WTC11 (cell line): ENCODE data around the gene ADAMTS8. TPM values are rescaled to one million over a fixed set of nuclear protein-coding genes. Genes with fewer than 3 reads are reported as not detected.

Experiments
- ATAC-seq: fragments of 200-7000 bp; cut with Tn5 transposase; 2 replicates; pipeline ENCODE4 v1.10.0; 2021; ENCODE audit warnings: mild to moderate bottlenecking, moderate library complexity
- CTCF ChIA-PET: fragments of 300-600 bp; sonication (Branson Sonifier 250); formaldehyde crosslinking; loops from one replicate; lab custom pipeline; 2021; ENCODE audit warnings: antibody characterized with exemption; lab: Charles Lee
- POLR2A ChIA-PET: fragments of 350-600 bp; sonication (Branson Sonifier 250); formaldehyde crosslinking; loops from one replicate; lab custom pipeline; 2021; ENCODE audit warnings: antibody characterized with exemption; lab: Charles Lee
- DNase-seq: peaks from one replicate; pipeline ENCODE4 v3.0.0; 2021; ENCODE audit warnings: low spot score
- H3K27ac Mint-ChIP-seq: 2 replicates; pipeline ENCODE4 v1.8.0; 2021; ENCODE audit warnings: mixed read lengths
- H3K27me3 Mint-ChIP-seq: 2 replicates; pipeline ENCODE4 v1.8.0; 2021; ENCODE audit warnings: low read depth, mild to moderate bottlenecking, moderate library complexity, mixed read lengths
- H3K36me3 Mint-ChIP-seq: 2 replicates; pipeline ENCODE4 v1.8.0; 2021; ENCODE audit warnings: mixed read lengths
- H3K4me1 Mint-ChIP-seq: 2 replicates; pipeline ENCODE4 v1.8.0; 2022; ENCODE audit warnings: mixed read lengths
- H3K4me3 Mint-ChIP-seq: 2 replicates; pipeline ENCODE4 v1.8.0; 2021; ENCODE audit warnings: mild to moderate bottlenecking, moderate library complexity, mixed read lengths
- H3K9me3 Mint-ChIP-seq: 2 replicates; pipeline ENCODE4 v1.8.0; 2021; ENCODE audit warnings: mixed read lengths
- CBFB ChIP-seq: sonication (generic); formaldehyde crosslinking; IDR thresholded peaks from 2 replicates; pipeline ENCODE4 v1.8.1; 2022; ENCODE audit warnings: mild to moderate bottlenecking, low read depth, missing genetic modification reagents
- CREB1 ChIP-seq: sonication (generic); formaldehyde crosslinking; IDR thresholded peaks from 2 replicates; pipeline ENCODE4 v1.8.0; 2023; ENCODE audit warnings: mild to moderate bottlenecking, missing genetic modification reagents
- CREM ChIP-seq: sonication (generic); formaldehyde crosslinking; IDR thresholded peaks from 2 replicates; pipeline ENCODE4 v1.8.1; 2022; ENCODE audit warnings: mild to moderate bottlenecking, missing genetic modification reagents, moderate library complexity
- GABPB1 ChIP-seq: sonication (generic); formaldehyde crosslinking; IDR thresholded peaks from 2 replicates; pipeline ENCODE4 v1.8.1; 2023; ENCODE audit warnings: mild to moderate bottlenecking, missing genetic modification reagents
- NR1H2 ChIP-seq: sonication (generic); formaldehyde crosslinking; IDR thresholded peaks from 2 replicates; pipeline ENCODE4 v1.9.0; 2021; ENCODE audit warnings: mild to moderate bottlenecking, moderate library complexity, missing genetic modification reagents
- NR3C1 ChIP-seq: sonication (generic); formaldehyde crosslinking; conservative IDR thresholded peaks from 2 replicates; pipeline ENCODE4 v1.8.1; 2023; ENCODE audit warnings: low read depth, mild to moderate bottlenecking, missing genetic modification reagents
- PRRX2 ChIP-seq: fragments of 250-450 bp; sonication (Bioruptor Pico); IDR thresholded peaks from 2 replicates; pipeline ENCODE4 v1.8.0; 2021; ENCODE audit warnings: mild to moderate bottlenecking
- TEAD4 ChIP-seq: sonication (generic); formaldehyde crosslinking; IDR thresholded peaks from 2 replicates; pipeline ENCODE4 v1.8.0; 2022; ENCODE audit warnings: mild to moderate bottlenecking, missing genetic modification reagents
- ZNF232 ChIP-seq: sonication (generic); formaldehyde crosslinking; IDR thresholded peaks from 2 replicates; pipeline ENCODE4 v1.8.0; 2022; ENCODE audit warnings: mild to moderate bottlenecking, missing genetic modification reagents
- ZNF317 ChIP-seq: sonication (generic); formaldehyde crosslinking; IDR thresholded peaks from 2 replicates; pipeline ENCODE4 v1.8.1; 2023; ENCODE audit warnings: low read depth, mild to moderate bottlenecking, moderate library complexity, missing genetic modification reagents, borderline replicate concordance
- ZNF671 ChIP-seq: fragments of 250-450 bp; sonication (Bioruptor Pico); IDR thresholded peaks from 2 replicates; pipeline ENCODE4 v1.8.0; 2021; ENCODE audit warnings: mild to moderate bottlenecking
- total RNA-seq: library from RNA; stranded (reverse); gene quantifications from 3 replicates; pipeline ENCODE4 v1.2.3, GENCODE V29; 2021
- TF ChIP-seq, protein P1 (sequence below): sonication (generic); formaldehyde crosslinking; IDR thresholded peaks from 2 replicates; pipeline ENCODE4 v1.8.1; 2023; ENCODE audit warnings: mild to moderate bottlenecking, moderate library complexity, missing genetic modification reagents
- TF ChIP-seq, protein P2 (sequence below): fragments of 250-450 bp; sonication (Bioruptor Pico); IDR thresholded peaks from 2 replicates; pipeline ENCODE4 v1.9.0; 2021; ENCODE audit warnings: mild to moderate bottlenecking
- TF ChIP-seq, protein P3 (sequence below): fragments of 250-450 bp; sonication (Bioruptor Pico); conservative IDR thresholded peaks from 2 replicates; pipeline ENCODE4 v1.9.0; 2021; ENCODE audit warnings: mild to moderate bottlenecking
- TF ChIP-seq, protein P4 (sequence below): fragments of 250-450 bp; sonication (Bioruptor Pico); IDR thresholded peaks from 2 replicates; pipeline ENCODE4 v2.1.2; 2022; ENCODE audit warnings: mild to moderate bottlenecking, moderate library complexity
- TF ChIP-seq, protein P5 (sequence below): fragments of 250-450 bp; sonication (Bioruptor Pico); IDR thresholded peaks from 2 replicates; pipeline ENCODE4 v1.9.0; 2021; ENCODE audit warnings: moderate library complexity, mild to moderate bottlenecking, inconsistent platforms, borderline replicate concordance
- TF ChIP-seq, protein P6 (sequence below): sonication (generic); formaldehyde crosslinking; IDR thresholded peaks from 2 replicates; pipeline ENCODE4 v1.8.1; 2022; ENCODE audit warnings: missing genetic modification reagents, borderline replicate concordance

ADAMTS8 gene
- total RNA-seq, 1 experiment from 2014 or later = 9.9 TPM

DNA sequence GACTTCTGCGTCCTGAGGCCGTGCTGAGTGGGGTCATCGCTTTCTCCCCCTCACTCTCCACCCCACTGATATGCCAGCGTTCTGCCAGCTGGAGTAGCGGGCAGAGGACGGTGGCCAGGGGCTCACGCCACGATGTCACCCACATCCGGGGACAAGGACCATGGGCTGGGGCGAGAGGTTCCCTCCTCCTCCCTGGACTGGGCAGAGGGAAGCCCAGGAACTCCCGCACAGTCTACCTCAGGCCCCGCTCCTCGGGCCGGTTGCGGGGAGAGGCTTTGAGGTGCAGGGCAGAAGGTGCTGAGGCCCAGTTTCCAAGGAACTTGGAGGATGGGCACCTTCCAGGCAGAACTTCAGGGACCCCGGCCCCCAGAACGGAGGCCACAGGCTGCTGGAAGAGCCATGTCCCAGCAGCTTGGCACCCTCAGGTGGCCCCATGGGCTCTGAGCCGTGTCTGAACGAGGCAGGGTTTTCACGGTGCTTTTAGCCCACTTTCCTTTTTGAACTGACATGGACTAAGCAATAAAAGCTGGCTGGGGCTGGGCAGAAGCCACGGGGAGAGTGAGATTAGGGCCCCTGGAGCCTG lies 45.5 kb upstream of the ADAMTS8 start:
- H3K9me3 Mint-ChIP-seq = no peaks in the 10 kb centered on the region
- TF ChIP-seq NR1H2 (CRISPR knock-in tag) (no peak), CREB1 (CRISPR knock-in tag) (no peak), CBFB (CRISPR knock-in tag) (no peak), CREM (CRISPR knock-in tag) (no peak), NR3C1 (no peak), GABPB1 (CRISPR knock-in tag) (no peak), PRRX2 (CRISPR knock-in tag) (no peak)
- TF ChIP-seq, protein P1, sequence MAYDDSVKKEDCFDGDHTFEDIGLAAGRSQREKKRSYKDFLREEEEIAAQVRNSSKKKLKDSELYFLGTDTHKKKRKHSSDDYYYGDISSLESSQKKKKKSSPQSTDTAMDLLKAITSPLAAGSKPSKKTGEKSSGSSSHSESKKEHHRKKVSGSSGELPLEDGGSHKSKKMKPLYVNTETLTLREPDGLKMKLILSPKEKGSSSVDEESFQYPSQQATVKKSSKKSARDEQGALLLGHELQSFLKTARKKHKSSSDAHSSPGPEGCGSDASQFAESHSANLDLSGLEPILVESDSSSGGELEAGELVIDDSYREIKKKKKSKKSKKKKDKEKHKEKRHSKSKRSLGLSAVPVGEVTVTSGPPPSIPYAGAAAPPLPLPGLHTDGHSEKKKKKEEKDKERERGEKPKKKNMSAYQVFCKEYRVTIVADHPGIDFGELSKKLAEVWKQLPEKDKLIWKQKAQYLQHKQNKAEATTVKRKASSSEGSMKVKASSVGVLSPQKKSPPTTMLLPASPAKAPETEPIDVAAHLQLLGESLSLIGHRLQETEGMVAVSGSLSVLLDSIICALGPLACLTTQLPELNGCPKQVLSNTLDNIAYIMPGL = no peak
- TF ChIP-seq, protein P2, sequence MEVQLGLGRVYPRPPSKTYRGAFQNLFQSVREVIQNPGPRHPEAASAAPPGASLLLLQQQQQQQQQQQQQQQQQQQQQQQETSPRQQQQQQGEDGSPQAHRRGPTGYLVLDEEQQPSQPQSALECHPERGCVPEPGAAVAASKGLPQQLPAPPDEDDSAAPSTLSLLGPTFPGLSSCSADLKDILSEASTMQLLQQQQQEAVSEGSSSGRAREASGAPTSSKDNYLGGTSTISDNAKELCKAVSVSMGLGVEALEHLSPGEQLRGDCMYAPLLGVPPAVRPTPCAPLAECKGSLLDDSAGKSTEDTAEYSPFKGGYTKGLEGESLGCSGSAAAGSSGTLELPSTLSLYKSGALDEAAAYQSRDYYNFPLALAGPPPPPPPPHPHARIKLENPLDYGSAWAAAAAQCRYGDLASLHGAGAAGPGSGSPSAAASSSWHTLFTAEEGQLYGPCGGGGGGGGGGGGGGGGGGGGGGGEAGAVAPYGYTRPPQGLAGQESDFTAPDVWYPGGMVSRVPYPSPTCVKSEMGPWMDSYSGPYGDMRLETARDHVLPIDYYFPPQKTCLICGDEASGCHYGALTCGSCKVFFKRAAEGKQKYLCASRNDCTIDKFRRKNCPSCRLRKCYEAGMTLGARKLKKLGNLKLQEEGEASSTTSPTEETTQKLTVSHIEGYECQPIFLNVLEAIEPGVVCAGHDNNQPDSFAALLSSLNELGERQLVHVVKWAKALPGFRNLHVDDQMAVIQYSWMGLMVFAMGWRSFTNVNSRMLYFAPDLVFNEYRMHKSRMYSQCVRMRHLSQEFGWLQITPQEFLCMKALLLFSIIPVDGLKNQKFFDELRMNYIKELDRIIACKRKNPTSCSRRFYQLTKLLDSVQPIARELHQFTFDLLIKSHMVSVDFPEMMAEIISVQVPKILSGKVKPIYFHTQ (CRISPR knock-in tag) = no peak
- TF ChIP-seq, protein P3, sequence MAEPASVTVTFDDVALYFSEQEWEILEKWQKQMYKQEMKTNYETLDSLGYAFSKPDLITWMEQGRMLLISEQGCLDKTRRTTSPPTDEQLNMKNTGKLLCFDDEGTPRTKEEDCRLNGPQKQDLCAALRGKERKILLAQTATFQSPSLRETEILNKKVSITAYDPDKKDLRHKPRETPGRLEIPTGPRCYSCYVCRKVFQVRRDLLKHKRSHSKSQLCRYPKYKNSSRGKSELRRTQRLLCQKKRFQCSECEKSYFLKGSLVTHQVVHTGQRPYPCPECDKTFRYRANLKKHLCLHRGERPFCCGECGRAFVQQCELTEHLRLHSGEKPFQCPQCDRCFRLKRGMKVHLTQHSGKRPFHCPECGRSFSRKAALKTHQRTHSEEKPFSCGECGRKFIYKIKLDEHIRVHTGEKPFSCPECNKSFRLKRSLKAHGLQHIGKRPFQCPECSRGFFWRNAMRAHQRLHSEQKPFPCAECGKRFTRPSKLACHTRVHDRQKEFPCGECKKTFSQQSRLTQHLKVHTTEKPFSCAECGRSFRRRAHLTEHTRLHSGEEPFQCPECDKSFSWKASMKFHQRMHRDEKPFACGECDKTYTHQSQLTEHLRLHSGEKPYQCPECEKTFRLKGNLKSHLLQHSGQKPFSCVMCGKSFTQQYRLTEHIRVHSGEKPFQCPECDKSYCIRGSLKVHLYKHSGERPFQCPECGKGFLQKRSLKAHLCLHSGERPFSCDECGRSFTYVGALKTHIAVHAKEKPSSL (CRISPR knock-in tag) = no peak
- TF ChIP-seq, protein P4, sequence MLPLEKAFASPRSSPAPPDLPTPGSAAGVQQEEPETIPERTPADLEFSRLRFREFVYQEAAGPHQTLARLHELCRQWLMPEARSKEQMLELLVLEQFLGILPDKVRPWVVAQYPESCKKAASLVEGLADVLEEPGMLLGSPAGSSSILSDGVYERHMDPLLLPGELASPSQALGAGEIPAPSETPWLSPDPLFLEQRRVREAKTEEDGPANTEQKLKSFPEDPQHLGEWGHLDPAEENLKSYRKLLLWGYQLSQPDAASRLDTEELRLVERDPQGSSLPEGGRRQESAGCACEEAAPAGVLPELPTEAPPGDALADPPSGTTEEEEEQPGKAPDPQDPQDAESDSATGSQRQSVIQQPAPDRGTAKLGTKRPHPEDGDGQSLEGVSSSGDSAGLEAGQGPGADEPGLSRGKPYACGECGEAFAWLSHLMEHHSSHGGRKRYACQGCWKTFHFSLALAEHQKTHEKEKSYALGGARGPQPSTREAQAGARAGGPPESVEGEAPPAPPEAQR (CRISPR knock-in tag) = no peak
- TF ChIP-seq, protein P5, sequence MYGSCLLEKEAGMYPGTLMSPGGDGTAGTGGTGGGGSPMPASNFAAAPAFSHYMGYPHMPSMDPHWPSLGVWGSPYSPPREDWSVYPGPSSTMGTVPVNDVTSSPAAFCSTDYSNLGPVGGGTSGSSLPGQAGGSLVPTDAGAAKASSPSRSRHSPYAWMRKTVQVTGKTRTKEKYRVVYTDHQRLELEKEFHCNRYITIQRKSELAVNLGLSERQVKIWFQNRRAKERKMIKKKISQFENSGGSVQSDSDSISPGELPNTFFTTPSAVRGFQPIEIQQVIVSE (CRISPR knock-in tag) = no peak
- POLR2A ChIA-PET = no interaction called here
- no peaks in the 10 kb centered on the region for H3K36me3 Mint-ChIP-seq
- peaks cover 3% of the 10 kb centered on the region; the same call in 1 of the 2 replicates for H3K4me1 Mint-ChIP-seq
- CTCF ChIA-PET = interaction anchor here (0.7 kb wide), 1 partner anchor 354 kb away, joined by 3 read pairs; no protein-coding TSS in a partner anchor
- no peak overlapping the region for H3K4me3 Mint-ChIP-seq
- H3K27me3 Mint-ChIP-seq = no peaks in the 10 kb centered on the region
- ATAC-seq = no peak
- no peak overlapping the region for H3K27ac Mint-ChIP-seq
- no peak for DNase-seq

DNA sequence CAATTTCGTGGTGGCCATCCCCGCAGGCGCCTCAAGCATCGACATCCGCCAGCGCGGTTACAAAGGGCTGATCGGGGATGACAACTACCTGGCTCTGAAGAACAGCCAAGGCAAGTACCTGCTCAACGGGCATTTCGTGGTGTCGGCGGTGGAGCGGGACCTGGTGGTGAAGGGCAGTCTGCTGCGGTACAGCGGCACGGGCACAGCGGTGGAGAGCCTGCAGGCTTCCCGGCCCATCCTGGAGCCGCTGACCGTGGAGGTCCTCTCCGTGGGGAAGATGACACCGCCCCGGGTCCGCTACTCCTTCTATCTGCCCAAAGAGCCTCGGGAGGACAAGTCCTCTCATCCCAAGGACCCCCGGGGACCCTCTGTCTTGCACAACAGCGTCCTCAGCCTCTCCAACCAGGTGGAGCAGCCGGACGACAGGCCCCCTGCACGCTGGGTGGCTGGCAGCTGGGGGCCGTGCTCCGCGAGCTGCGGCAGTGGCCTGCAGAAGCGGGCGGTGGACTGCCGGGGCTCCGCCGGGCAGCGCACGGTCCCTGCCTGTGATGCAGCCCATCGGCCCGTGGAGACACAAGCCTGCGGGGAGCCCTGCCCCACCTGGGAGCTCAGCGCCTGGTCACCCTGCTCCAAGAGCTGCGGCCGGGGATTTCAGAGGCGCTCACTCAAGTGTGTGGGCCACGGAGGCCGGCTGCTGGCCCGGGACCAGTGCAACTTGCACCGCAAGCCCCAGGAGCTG lies 44.8 kb upstream of the ADAMTS8 start:
- Mint-ChIP-seq H3K27ac (no peak overlapping the region), H3K27me3 (no peaks in the 10 kb centered on the region), H3K9me3 (no peaks in the 10 kb centered on the region), H3K4me3 (no peak overlapping the region), H3K4me1 (peaks cover 3% of the 10 kb centered on the region; the same call in 1 of the 2 replicates), H3K36me3 (no peaks in the 10 kb centered on the region)
- ATAC-seq (no peak), DNase-seq (no peak)
- CTCF ChIA-PET = no interaction called here
- POLR2A ChIA-PET = no interaction called here
- TF ChIP-seq ZNF232 (CRISPR knock-in tag) (no peak), ZNF317 (CRISPR knock-in tag) (no peak), ZNF671 (CRISPR knock-in tag) (no peak), TEAD4 (CRISPR knock-in tag) (no peak)
- TF ChIP-seq, protein P6, sequence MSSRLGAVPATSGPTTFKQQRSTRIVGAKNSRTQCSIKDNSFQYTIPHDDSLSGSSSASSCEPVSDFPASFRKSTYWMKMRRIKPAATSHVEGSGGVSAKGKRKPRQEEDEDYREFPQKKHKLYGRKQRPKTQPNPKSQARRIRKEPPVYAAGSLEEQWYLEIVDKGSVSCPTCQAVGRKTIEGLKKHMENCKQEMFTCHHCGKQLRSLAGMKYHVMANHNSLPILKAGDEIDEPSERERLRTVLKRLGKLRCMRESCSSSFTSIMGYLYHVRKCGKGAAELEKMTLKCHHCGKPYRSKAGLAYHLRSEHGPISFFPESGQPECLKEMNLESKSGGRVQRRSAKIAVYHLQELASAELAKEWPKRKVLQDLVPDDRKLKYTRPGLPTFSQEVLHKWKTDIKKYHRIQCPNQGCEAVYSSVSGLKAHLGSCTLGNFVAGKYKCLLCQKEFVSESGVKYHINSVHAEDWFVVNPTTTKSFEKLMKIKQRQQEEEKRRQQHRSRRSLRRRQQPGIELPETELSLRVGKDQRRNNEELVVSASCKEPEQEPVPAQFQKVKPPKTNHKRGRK = no peak
- TF ChIP-seq, protein P4 (CRISPR knock-in tag) = no peak
